NCI-H510A treated with DMSO at 0.1 percent for 48 hours (cell line): ENCODE measurements around the gene CDK12.
"Not testable (repeated sequence)": the region's sequence is repeated elsewhere in the genome, so short reads cannot be mapped to it uniquely, and the experiment has no call there.

Experiments used
- DNase-seq: peaks from one replicate; lab custom pipeline; 2025; lab: John Stamatoyannopoulos, UW

The CDK12 gene

GRCh38 chr17:39496921-39497320 is 35.6 kb downstream of the CDK12 start:
- DNase-seq: not testable (repeated sequence)

- DNase-seq: no peak
Observed at GRCh38 chr17:39507511-39507910, 46.2 kb downstream of the CDK12 start.

GRCh38 chr17:39508987-39509386 is 47.7 kb downstream of the CDK12 start:
- no peak for DNase-seq

GRCh38 chr17:39513309-39513708 is 52.0 kb downstream of the CDK12 start:
- no peak for DNase-seq

GRCh38 chr17:39513915-39514314 is 52.6 kb downstream of the CDK12 start:
- DNase-seq: no peak

GRCh38 chr17:39517224-39517623 is 55.9 kb downstream of the CDK12 start:
- DNase-seq: no peak

- no peak for DNase-seq
Observed at GRCh38 chr17:39525801-39526506, 64.7 kb downstream of the CDK12 start.

GRCh38 chr17:39527220-39527813 is 66.0 kb downstream of the CDK12 start:
- peak; percentile 13 for DNase-seq

- DNase-seq: no peak
Observed at GRCh38 chr17:39529455-39529854, 68.2 kb downstream of the CDK12 start.

GRCh38 chr17:39530513-39530912 is 69.2 kb downstream of the CDK12 start:
- DNase-seq: no peak

GRCh38 chr17:39531252-39531651 is 70.0 kb downstream of the CDK12 start:
- no peak for DNase-seq

GRCh38 chr17:39533891-39534290 is 72.6 kb downstream of the CDK12 start:
- DNase-seq: peak; percentile 12

GRCh38 chr17:39534768-39535405 is 73.6 kb downstream of the CDK12 start:
- no peak for DNase-seq

GRCh38 chr17:39536468-39536867 is 75.2 kb downstream of the CDK12 start:
- no peak for DNase-seq

- not testable (repeated sequence) for DNase-seq
Observed at GRCh38 chr17:39537364-39537763, 76.1 kb downstream of the CDK12 start.

GRCh38 chr17:39538866-39539265 is 77.6 kb downstream of the CDK12 start:
- no peak for DNase-seq

GRCh38 chr17:39540611-39541010 is 79.3 kb downstream of the CDK12 start:
- no peak for DNase-seq

- no peak for DNase-seq
Observed at GRCh38 chr17:39541652-39542051, 80.4 kb downstream of the CDK12 start.

GRCh38 chr17:39543176-39543575 is 81.9 kb downstream of the CDK12 start:
- DNase-seq: no peak

- no peak for DNase-seq
Observed at GRCh38 chr17:39543664-39544063, 82.4 kb downstream of the CDK12 start.

- DNase-seq: not testable (repeated sequence)
Observed at GRCh38 chr17:39544361-39544760, 83.1 kb downstream of the CDK12 start.

GRCh38 chr17:39547713-39548478 is 86.6 kb downstream of the CDK12 start:
- DNase-seq: peak; percentile 78
